ENCODE results near the gene DNAJC1. TPM values are rescaled to one million over a fixed set of nuclear protein-coding genes. Genes with fewer than 3 reads are reported as not detected.

DNAJC1 gene
- total and polyA plus RNA-seq, 2 experiments from 2014 or later, result 32.6 to 57.1 TPM

DNA sequence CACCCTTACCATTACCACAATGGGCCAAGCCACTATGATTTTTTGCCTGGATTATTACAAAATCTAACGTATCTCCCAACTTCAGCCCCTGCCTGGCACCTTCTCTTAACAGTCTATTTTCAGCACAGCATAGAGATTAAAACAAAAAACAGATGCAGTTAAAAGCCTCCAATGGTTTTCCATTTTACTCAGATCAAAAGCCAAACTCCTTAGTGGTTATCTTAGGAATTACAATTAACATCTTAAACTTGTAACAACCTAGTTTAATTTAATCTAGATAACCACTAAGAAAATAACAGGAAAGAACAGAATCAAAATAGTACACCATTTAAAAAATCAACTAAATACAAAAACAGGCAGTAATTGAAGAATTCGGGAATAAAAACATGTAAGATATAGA, 43.5 kb downstream of the DNAJC1 start:
- Histone ChIP-seq H3K9me3 (ENCODE audit: low read depth) (no peaks in the 10 kb centered on the region), H3K36me3 (no peaks in the 10 kb centered on the region), H3K27ac (no peak overlapping the region), H3K4me3 (no peak overlapping the region), H3K4me1 (ENCODE audit: low read depth) (peaks cover 9% of the 10 kb centered on the region), H3K27me3 (no peaks in the 10 kb centered on the region)
- no peak for DNase-seq (ENCODE audit: low read depth in 1 of 2, low spot score in 1 of 2)
- TF ChIP-seq CTCF (IDR thresholded peaks at IDR 0.05; ENCODE audit: low read depth, low read length), result no peak

DNA sequence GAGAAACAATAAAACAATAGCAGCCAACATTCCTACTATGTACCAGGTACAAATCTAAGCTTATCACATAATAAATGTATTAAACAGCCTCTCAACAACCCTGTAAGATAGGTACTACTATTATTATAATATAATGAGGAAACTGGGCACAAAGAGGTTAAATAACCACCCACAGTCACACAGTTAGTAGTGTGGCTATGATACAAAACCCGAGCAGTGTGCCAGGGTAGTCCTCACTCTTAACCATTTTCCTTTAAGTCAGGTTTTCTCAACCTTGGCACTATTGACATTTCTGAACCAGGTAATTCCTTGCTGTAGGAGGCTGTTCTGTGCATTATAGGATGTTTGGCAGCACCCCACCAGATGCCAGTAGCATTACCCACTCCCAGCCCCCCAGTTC, 48.8 kb downstream of the DNAJC1 start:
- Histone ChIP-seq H3K9me3 (ENCODE audit: low read depth) (no peaks in the 10 kb centered on the region), H3K4me3 (no peak overlapping the region), H3K36me3 (no peaks in the 10 kb centered on the region), H3K27ac (no peak overlapping the region), H3K27me3 (no peaks in the 10 kb centered on the region), H3K4me1 (ENCODE audit: low read depth) (peaks cover 8% of the 10 kb centered on the region)
- no peak for DNase-seq (ENCODE audit: low read depth in 1 of 2, low spot score in 1 of 2)
- no peak for TF ChIP-seq CTCF (IDR thresholded peaks at IDR 0.05; ENCODE audit: low read depth, low read length)

DNA sequence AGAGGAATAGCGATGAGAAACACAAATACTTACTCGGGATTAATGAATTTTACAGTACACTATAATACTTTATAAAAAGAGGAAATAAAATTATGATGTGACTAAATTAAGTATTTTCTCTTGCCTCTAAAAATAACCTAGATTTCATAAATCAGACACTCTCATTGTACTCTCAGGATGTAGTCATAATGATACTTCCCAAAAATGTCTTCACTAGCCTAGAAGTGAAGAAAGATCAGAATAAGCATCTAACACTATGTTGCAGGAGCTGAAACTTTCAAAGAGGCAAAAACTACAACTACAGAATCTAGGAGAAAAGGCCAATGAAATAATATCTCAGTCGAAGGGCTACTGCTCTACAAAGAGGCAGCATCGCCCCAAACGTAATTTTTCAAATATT, 49.4 kb downstream of the DNAJC1 start:
- Histone ChIP-seq H3K27ac (no peak overlapping the region), H3K36me3 (no peaks in the 10 kb centered on the region), H3K9me3 (ENCODE audit: low read depth) (no peaks in the 10 kb centered on the region), H3K4me1 (ENCODE audit: low read depth) (peaks cover 8% of the 10 kb centered on the region), H3K27me3 (no peaks in the 10 kb centered on the region), H3K4me3 (no peak overlapping the region)
- DNase-seq (ENCODE audit: low read depth in 1 of 2, low spot score in 1 of 2), result no peak
- no peak for TF ChIP-seq CTCF (IDR thresholded peaks at IDR 0.05; ENCODE audit: low read depth, low read length)

GRCh38 chr10:21953585-21954057, 49.9 kb downstream of the DNAJC1 start:
- Histone ChIP-seq H3K4me1 (ENCODE audit: low read depth) (peaks cover 8% of the 10 kb centered on the region), H3K9me3 (ENCODE audit: low read depth) (no peaks in the 10 kb centered on the region), H3K4me3 (no peak overlapping the region), H3K27me3 (no peaks in the 10 kb centered on the region), H3K36me3 (no peaks in the 10 kb centered on the region), H3K27ac (no peak overlapping the region)
- DNase-seq (ENCODE audit: low read depth in 1 of 2, low spot score in 1 of 2), result peak; percentile 35 to 72
- TF ChIP-seq CTCF (IDR thresholded peaks at IDR 0.05; ENCODE audit: low read depth, low read length), result peak; percentile 50

DNA sequence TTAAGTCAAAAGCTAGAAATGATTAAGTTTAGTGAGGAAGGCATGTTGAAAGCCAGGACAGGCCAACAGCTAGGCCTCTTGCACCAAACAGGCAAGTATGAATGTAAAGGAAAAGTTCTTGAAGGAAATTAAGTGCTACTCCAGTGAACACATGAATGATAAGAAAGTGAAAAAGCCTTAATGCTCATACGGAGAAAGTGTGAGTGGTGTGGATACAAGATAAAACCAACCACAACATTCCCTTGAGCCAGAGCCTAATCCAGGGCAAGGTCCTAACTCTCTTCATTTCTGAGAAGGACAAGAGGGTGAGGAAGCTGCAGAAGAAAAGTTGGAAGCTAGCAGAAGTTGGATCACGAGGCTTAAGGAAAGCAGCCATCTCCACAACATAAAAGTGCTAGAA, 53.0 kb downstream of the DNAJC1 start:
- DNase-seq (ENCODE audit: low read depth in 1 of 2, low spot score in 1 of 2), result peak in 1 of 2 donors; percentile 70
- TF ChIP-seq CTCF (IDR thresholded peaks at IDR 0.05; ENCODE audit: low read depth, low read length), result no peak
- peaks cover 7% of the 10 kb centered on the region for H3K4me1 ChIP-seq (ENCODE audit: low read depth)
- no peak overlapping the region for H3K4me3 ChIP-seq
- no peaks in the 10 kb centered on the region for H3K36me3 ChIP-seq
- no peaks in the 10 kb centered on the region for H3K27me3 ChIP-seq
- H3K9me3 ChIP-seq (ENCODE audit: low read depth), result no peaks in the 10 kb centered on the region
- peak overlapping the region; percentile 18 for H3K27ac ChIP-seq

DNA sequence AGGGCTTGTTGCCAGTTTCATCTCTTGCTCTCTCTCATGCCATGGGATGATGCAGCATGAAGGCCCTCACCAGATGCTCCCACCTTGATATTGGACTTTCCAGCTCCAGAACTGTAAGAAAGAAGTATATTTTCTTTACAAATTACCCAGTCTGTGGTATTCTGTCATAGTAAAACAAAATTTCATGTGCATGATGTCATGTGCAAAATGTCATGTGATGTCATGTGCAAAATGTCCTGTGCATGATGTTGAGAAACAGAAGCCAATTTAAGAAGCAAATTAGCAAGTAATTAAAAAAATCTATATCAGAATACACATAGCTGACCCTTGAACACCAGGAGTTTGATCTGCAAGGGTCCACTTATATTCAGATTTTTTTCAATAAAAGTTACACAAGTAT, 56.6 kb downstream of the DNAJC1 start:
- no peak overlapping the region for H3K27ac ChIP-seq
- no peaks in the 10 kb centered on the region for H3K27me3 ChIP-seq
- TF ChIP-seq CTCF (IDR thresholded peaks at IDR 0.05; ENCODE audit: low read depth, low read length), result no peak
- H3K9me3 ChIP-seq (ENCODE audit: low read depth), result no peaks in the 10 kb centered on the region
- no peaks in the 10 kb centered on the region for H3K36me3 ChIP-seq
- H3K4me1 ChIP-seq (ENCODE audit: low read depth), result peaks cover 24% of the 10 kb centered on the region
- H3K4me3 ChIP-seq, result no peak overlapping the region
- DNase-seq (ENCODE audit: low read depth in 1 of 2, low spot score in 1 of 2), result no peak
